Islet precursor cell (in vitro differentiated cells): Measurements from ENCODE around the gene FTSJ3.

Experiments
- DNase-seq: peaks from one replicate; pipeline ENCODE4 v3.0.0-alpha.2; 2018

FTSJ3 gene

DNA sequence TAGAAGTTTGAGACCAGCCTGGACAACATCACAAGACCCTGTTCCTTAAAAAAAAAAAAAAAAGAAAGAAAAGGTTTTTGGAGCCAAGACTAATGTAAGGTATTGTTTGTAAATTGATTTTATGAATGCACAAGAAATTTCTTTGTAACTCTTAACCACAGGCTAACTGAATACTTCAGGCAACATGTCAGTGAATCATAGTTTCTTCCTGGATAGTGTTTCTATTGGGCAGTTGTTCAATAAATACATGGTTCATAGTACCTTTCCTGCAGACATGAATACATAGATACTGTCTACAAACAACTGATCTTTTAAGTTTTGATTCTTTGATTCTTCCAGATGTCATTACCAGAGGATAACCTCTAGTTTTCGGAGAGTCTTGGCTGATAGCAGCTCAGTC lies 41.9 kb downstream of the FTSJ3 start:
- no peak for DNase-seq

DNA sequence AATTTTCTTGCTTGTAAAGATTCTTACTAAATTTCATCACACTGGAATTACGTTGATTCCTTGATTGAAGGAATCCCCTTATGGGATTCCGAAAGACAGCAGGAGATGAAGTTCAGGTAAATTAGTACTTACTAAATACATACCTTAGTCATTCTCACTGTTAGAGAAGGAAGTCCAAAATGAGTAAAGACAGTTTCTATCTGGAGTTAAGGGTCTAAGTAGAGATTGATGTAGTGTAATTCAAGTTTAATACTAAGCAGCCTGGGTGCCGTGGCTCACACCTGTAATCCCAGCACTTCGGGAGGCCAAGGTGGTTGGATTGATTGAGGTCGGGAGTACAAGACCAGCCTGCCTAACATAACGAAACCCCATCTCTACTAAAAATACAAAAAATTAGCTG lies 43.9 kb downstream of the FTSJ3 start:
- no peak for DNase-seq

DNA sequence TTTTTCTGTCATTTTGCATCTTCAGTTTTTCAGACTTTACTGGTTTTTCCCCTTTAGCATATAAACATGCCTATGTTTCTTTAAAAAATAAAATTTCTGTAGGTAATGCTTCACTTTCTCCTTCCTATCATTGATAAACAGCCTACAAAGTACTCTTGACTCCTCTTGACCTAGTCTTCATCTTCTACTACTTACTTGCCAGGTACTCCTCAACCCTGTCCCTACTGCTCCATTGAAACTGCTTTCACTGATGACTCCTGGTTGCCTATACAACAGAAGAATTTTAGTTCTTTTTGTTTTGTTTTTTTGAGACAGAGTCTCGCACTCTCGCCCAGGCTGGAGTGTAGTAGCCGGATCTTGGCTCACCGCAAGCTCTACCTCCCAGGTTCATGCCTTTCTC lies 46.5 kb downstream of the FTSJ3 start:
- DNase-seq: no peak

GRCh38 chr17:63780507-63780906 lies 47.0 kb downstream of the FTSJ3 start:
- no peak for DNase-seq

DNA sequence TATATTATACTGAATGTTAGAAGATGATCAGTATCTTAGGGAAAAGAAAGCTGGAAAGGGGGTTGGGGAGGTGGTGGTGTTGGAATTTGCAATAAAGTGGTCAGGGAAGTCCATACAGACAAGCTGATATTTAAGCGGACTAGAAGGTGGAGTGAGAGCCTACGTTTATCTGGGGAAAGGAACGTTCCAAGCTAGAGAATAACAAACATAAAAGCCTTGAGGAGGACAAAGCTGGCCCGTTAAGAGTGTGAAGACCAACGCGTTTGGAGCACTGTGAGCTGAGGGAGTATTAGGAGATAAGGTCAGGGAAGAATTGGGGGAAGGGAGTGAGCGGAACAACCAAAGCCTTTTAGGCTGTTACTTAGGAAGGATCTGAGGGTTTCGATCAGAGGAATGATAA lies 52.0 kb downstream of the FTSJ3 start:
- DNase-seq: no peak

DNA sequence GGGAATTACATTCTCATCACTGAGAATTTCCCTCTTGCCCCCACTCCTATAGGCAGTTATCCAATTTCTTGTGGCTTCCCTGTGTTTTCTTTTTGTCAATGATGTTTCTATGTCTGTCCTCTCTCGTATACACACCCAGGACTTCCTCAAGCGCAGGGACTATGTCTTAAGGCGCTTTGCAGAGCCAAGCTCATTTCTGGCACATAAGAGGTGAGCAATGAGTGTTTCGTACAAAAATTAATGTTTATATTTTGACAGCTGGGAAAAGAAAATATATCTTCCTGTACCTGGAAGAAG lies 52.5 kb downstream of the FTSJ3 start:
- DNase-seq: no peak

- peak; percentile 77 for DNase-seq
Observed at GRCh38 chr17:63774141-63774968, 53.1 kb downstream of the FTSJ3 start, which contains the start of gene DDX42. DDX42 (plus strand) TSS chr17:63774170; CDS start chr17:63787050, 12,880 bp downstream.

DNA sequence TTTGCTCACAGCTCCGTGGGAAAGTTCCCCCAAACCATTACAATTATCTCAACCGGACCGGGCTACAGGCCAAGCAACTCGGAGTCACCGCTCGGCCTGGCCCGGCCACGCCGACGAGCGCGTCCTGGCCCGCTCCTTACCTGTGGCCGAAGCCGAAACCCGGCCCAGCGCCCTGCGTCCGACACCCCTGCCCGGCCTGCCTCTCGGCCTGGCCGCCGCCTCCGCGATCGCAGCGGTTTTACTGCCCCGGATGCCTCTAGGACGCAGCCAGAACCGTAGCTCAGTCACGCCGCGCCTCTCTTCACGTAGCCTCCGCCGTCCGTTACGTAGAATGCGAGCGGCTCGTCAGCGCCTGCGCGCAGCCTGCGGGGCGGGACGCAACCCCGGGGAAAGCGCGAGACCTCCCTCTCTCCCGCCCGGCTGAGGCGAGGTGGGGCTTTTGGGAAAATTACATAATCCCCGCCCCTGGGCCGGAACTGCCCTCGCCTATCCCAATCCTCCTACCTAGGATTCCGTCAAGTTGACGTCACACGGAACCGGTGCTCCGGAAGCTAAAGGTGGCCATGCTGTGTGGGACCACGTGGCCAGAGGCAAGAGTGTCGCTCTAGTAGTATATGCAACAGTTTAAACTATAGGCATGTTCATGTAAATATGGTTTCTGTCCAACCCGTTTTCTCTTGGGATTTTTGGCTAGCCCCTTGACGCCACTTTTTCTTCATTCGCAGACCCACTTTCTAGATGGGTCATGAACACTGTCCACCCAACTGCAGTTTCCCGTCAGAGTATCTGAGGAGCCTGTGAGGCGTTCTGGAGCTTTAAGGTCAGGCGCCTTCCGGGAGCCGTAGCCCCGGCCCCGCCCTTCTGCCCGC lies 54.0 kb downstream of the FTSJ3 start, which contains the start of gene CCDC47:
Gene CCDC47 (minus strand): TSS at position 326 of the 869 bp plus-strand sequence. CDS start 7,422 bp downstream, outside the sequence.
- peak; percentile 100 for DNase-seq

DNA sequence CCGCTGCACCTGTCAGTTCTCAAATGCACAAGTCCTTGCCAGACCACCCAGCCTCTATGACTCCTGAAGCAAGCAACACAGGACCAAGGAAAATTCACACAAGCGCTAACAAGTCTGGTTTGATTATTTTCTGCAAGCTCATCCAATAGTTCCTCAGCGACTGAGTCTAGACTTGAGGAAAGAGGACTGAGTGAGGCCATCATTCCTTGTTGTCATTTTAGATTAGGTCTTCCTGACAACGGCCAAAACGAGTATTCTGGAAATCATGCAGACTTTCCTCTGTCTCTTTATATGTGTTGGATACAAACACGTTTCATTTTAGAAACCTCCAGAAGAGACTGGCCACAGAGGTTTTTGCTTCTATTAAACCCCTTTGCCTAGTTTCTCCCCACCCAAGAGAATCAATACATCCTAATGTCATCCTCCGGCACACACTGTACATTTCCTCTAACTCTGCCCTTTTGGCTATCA lies 54.6 kb downstream of the FTSJ3 start:
- DNase-seq: no peak
